ENCODE measurements around the gene ITIH1.
"Not testable (repeated sequence)": the region's sequence is repeated elsewhere in the genome, so short reads cannot be mapped to it uniquely, and the experiment has no call there.

Gene ITIH1

GRCh38 chr3:52777127-52777958, at the start of gene ITIH1:
Gene ITIH1 (plus strand): TSS chr3:52777599. CDS start chr3:52777616, 17 bp downstream.
- no peak for DNase-seq

- DNase-seq: not testable (repeated sequence)
Observed at GRCh38 chr3:52728753-52729152, 48.6 kb upstream of the ITIH1 start.

- no peak for DNase-seq
Observed at GRCh38 chr3:52730681-52731080, 46.7 kb upstream of the ITIH1 start.

- no peak for DNase-seq
Observed at GRCh38 chr3:52731590-52731989, 45.8 kb upstream of the ITIH1 start.

GRCh38 chr3:52733256-52733891, 44.0 kb upstream of the ITIH1 start:
- no peak for DNase-seq

- no peak for DNase-seq
Observed at GRCh38 chr3:52739730-52740129, 37.7 kb upstream of the ITIH1 start.

- DNase-seq: no peak
Observed at GRCh38 chr3:52742418-52743041, 34.9 kb upstream of the ITIH1 start.

- DNase-seq: no peak
Observed at GRCh38 chr3:52743152-52743551, 34.2 kb upstream of the ITIH1 start.

- DNase-seq: no peak
Observed at GRCh38 chr3:52743721-52744120, 33.7 kb upstream of the ITIH1 start.

GRCh38 chr3:52752045-52752660, 25.2 kb upstream of the ITIH1 start:
- no peak for DNase-seq

- DNase-seq: no peak
Observed at GRCh38 chr3:52754373-52754772, 23.0 kb upstream of the ITIH1 start.

- no peak for DNase-seq
Observed at GRCh38 chr3:52756141-52756540, 21.3 kb upstream of the ITIH1 start.

- DNase-seq: no peak
Observed at GRCh38 chr3:52763466-52763865, 13.9 kb upstream of the ITIH1 start.

GRCh38 chr3:52769786-52770455, 7.5 kb upstream of the ITIH1 start:
- no peak for DNase-seq

- peak; percentile 95 for DNase-seq
Observed at GRCh38 chr3:52770496-52771333, 6.7 kb upstream of the ITIH1 start, which contains the start of gene NEK4. Gene NEK4 (minus strand): TSS chr3:52770940. CDS start chr3:52770746, 194 bp downstream.

- DNase-seq: no peak
Observed at GRCh38 chr3:52771334-52771681, 6.1 kb upstream of the ITIH1 start.

- DNase-seq: no peak
Observed at GRCh38 chr3:52771702-52772101, 5.7 kb upstream of the ITIH1 start.

GRCh38 chr3:52773361-52774065, 3.9 kb upstream of the ITIH1 start:
- DNase-seq: no peak

GRCh38 chr3:52774066-52774713, 3.2 kb upstream of the ITIH1 start:
- no peak for DNase-seq
